Sigmoid colon (tissue), 4 donors: Measurements from ENCODE around the gene TRIP10.

Experiments
- POLR2A ChIP-seq, 2 donors: fragments of 450-650 bp; IDR thresholded peaks; one replicate each; pipeline ENCODE4 v1.6.1; 2016; ENCODE audit warnings: antibody characterized with exemption in 2 of 2, mild to moderate bottlenecking in 2 of 2, moderate library complexity in 2 of 2
- POLR2AphosphoS5 ChIP-seq, 4 donors: sonication (generic); formaldehyde crosslinking; IDR thresholded peaks; one replicate each; pipeline ENCODE4 v1.6.1; 2017; ENCODE audit warnings: antibody characterized with exemption in 4 of 4
- TF ChIP-seq, protein P1 (sequence below), 4 experiments: fragments of 450-650 bp in 3 of 4; fragments of 200-600 bp in 1 of 4; IDR thresholded peaks; one replicate each; pipeline ENCODE4 v1.5.1; 2016 to 2019; ENCODE audit warnings: antibody characterized with exemption in 4 of 4, mild to moderate bottlenecking in 3 of 4, moderate library complexity in 2 of 4

DNA sequence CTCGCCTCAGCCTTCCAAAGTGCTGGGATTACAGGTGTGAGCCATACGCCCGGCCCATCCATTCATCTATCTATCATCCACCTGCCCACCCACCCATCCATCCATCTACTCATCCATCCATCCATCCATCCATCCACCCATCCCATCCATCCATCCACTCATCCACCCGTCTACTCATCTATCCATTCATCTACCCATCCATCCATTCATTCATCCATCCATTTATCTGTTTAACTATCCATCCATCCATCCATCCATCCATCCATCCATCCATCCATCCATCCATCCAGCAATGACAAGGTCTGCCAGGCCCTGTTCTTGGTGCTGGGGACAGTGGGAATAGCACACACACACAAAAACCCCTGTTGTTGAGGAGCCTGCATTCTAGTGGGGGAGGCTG lies 37.5 kb downstream of the TRIP10 start:
- TF ChIP-seq, protein P1, sequence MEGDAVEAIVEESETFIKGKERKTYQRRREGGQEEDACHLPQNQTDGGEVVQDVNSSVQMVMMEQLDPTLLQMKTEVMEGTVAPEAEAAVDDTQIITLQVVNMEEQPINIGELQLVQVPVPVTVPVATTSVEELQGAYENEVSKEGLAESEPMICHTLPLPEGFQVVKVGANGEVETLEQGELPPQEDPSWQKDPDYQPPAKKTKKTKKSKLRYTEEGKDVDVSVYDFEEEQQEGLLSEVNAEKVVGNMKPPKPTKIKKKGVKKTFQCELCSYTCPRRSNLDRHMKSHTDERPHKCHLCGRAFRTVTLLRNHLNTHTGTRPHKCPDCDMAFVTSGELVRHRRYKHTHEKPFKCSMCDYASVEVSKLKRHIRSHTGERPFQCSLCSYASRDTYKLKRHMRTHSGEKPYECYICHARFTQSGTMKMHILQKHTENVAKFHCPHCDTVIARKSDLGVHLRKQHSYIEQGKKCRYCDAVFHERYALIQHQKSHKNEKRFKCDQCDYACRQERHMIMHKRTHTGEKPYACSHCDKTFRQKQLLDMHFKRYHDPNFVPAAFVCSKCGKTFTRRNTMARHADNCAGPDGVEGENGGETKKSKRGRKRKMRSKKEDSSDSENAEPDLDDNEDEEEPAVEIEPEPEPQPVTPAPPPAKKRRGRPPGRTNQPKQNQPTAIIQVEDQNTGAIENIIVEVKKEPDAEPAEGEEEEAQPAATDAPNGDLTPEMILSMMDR (IDR thresholded peaks at IDR 0.05): no peak
- TF ChIP-seq POLR2A (IDR thresholded peaks at IDR 0.05) (no peak), POLR2AphosphoS5 (IDR thresholded peaks at IDR 0.05) (no peak)
